Measurements from ENCODE around the gene ATP6V0E1. TPM values are rescaled to one million over a fixed set of nuclear protein-coding genes. Genes with fewer than 3 reads are reported as not detected.

Gene ATP6V0E1
- total and polyA plus RNA-seq, 2 of the 4 experiments (the other 2 are of a cell fraction) = 258 to 277 TPM

- H3K23ac ChIP-seq (ENCODE audit: low read depth, low read length) = no peak overlapping the region
- no peak overlapping the region for H3K4ac ChIP-seq (ENCODE audit: low read depth, low read length)
- H2BK5ac ChIP-seq (ENCODE audit: low read depth, low read length, poor library complexity, severe bottlenecking) = no peak overlapping the region
- H3K18ac ChIP-seq (ENCODE audit: low read depth, low read length) = no peak overlapping the region
- H3K9ac ChIP-seq (ENCODE audit: low read depth, low read length) = no peak overlapping the region
- peaks cover 6% of the 10 kb centered on the region; the same call in 1 of the 2 replicates for H3K36me3 ChIP-seq (ENCODE audit: control insufficient read depth, insufficient read depth, low read length)
- intact Hi-C loops (cut with micrococcal nuclease) (no loop called here), in situ Hi-C loops (cut with MboI; ENCODE audit: low sequenced_read_pairs) (no loop called here), dilution Hi-C loops (cut with HindIII; ENCODE audit: low sequenced_read_pairs, unreplicated experiment) (no loop called here)
- H3K27me3 ChIP-seq (ENCODE audit: control insufficient read depth, insufficient read depth, low read length) = no peaks in the 10 kb centered on the region
- no peak overlapping the region for H3K14ac ChIP-seq (replicated peaks; ENCODE audit: low read depth, low read length)
- H3K4me3 ChIP-seq (ENCODE audit: insufficient read depth, low read depth, low read length) = no peak overlapping the region
- peaks cover 6% of the 10 kb centered on the region; the same call in 1 of the 2 replicates for H4K20me1 ChIP-seq (ENCODE audit: insufficient read depth, low read length)
- no peak overlapping the region for H2BK15ac ChIP-seq (ENCODE audit: low read depth, low read length)
- no peak overlapping the region for H4K8ac ChIP-seq (ENCODE audit: low read depth in 2 of 2, low read length in 2 of 2)
- H4K5ac ChIP-seq (ENCODE audit: low read depth, low read length) = no peak overlapping the region
- POLR2A ChIA-PET (ENCODE audit: unreplicated experiment) = no interaction called here
- no peak overlapping the region for H3K56ac ChIP-seq (ENCODE audit: extremely low read depth, insufficient read depth, low read length)
- DNase-seq = no peak
- H3K9me1 ChIP-seq (ENCODE audit: insufficient read depth, low read length) = 0 out of 2 replicates have a peak, but pooled peaks cover 3% of the 10 kb centered on the region
- no peak overlapping the region for H2AK9ac ChIP-seq (replicated peaks; ENCODE audit: low read depth, low read length, poor library complexity)
- CTCF ChIA-PET = interaction anchor here (1.3 kb wide), 1 partner anchor 76 kb away, joined by 3 read pairs; no protein-coding TSS in a partner anchor
- ATAC-seq (ENCODE audit: low read depth) = no peak
- no peak overlapping the region for H2AK5ac ChIP-seq (ENCODE audit: low read depth, low read length)
- no peaks in the 10 kb centered on the region for H3K9me3 ChIP-seq (ENCODE audit: control insufficient read depth, insufficient read depth, low read length)
- H2BK20ac ChIP-seq (ENCODE audit: low read depth, low read length) = no peak overlapping the region
- no TSS peak for BruUV-seq (replicated peaks)
- H3K27ac ChIP-seq (ENCODE audit: insufficient read depth, low read length) = no peak overlapping the region
- no peaks in the 10 kb centered on the region for H3K4me1 ChIP-seq (ENCODE audit: control insufficient read depth, insufficient read depth, low read length)
- no peak overlapping the region for H4K91ac ChIP-seq (ENCODE audit: insufficient read depth, low read depth, low read length)
- no peak overlapping the region for H2AFZ ChIP-seq (replicated peaks; ENCODE audit: low read length, poor library complexity)
- H2BK120ac ChIP-seq (ENCODE audit: low read depth, low read length) = no peak overlapping the region
- WGBS, 2 experiments (ENCODE audit: extremely low coverage in 2 of 2, insufficient read length in 1 of 2) = no CpG with 5 or more reads among the region's 4 CpGs
- H3K4me2 ChIP-seq (ENCODE audit: low read depth, low read length) = no peak overlapping the region
- H3K79me1 ChIP-seq (ENCODE audit: low read depth in 1 of 2, low read length in 2 of 2) = peaks cover 18 to 28% of the 10 kb centered on the region in 2 experiments
- TF ChIP-seq MAFK (IDR thresholded peaks at IDR 0.05; ENCODE audit: low read depth, low read length) = no peak
- TF ChIP-seq USF2 (IDR thresholded peaks at IDR 0.05; ENCODE audit: low read depth, low read length) = no peak
- no peak for TF ChIP-seq FOS (IDR thresholded peaks at IDR 0.05; ENCODE audit: low read depth, low read length)
- no peak for TF ChIP-seq ELK1 (IDR thresholded peaks at IDR 0.05; ENCODE audit: borderline replicate concordance, low read depth, low read length)
- TF ChIP-seq CTCF (conservative IDR thresholded peaks at IDR 0.05; ENCODE audit: low read depth, low read length) = no peak
- TF ChIP-seq POLR2A (IDR thresholded peaks at IDR 0.05; ENCODE audit: low read depth, low read length) = no peak
- no peak for TF ChIP-seq SMC3 (IDR thresholded peaks at IDR 0.05; ENCODE audit: low read depth, low read length)
These were observed 78.6 kb downstream of the ATP6V0E1 start for GRCh38 chr5:173062141-173062540.
